B cell (primary cell): ENCODE data around the gene HPS1. TPM values are rescaled to one million over a fixed set of nuclear protein-coding genes. Genes with fewer than 3 reads are reported as not detected.

Experiments
- ATAC-seq: fragments of 200-7000 bp; cut with Tn5 transposase; one replicate; pipeline ENCODE4 v1.10.0; 2021; ENCODE audit warnings: low read depth, mild to moderate bottlenecking, moderate number of reproducible peaks, moderate library complexity
- CTCF ChIA-PET: fragments of 350-600 bp; sonication (Branson Sonifier 250); formaldehyde crosslinking; loops from one replicate; lab custom pipeline; 2021; ENCODE audit warnings: antibody characterized with exemption, inconsistent platforms; lab: Charles Lee
- POLR2A ChIA-PET: fragments of 350-600 bp; sonication (Branson Sonifier 250); formaldehyde crosslinking; loops from one replicate; lab custom pipeline; 2021; ENCODE audit warnings: antibody characterized with exemption; lab: Charles Lee
- DNase-seq: peaks from one replicate; pipeline ENCODE4 v3.0.0; 2013
- H2AFZ ChIP-seq: 2 replicates; pipeline ENCODE4 v1.6.1; 2012; ENCODE audit warnings: mild to moderate bottlenecking, low read depth, low read length; ENCODE audit not compliant: insufficient read depth, poor library complexity, severe bottlenecking
- H3K27ac ChIP-seq, 2 donors: 1 replicate in 1 of 2; 2 replicates in 1 of 2; pipeline ENCODE4 v1.5.1; 2012 to 2013; ENCODE audit warnings: low read length in 2 of 2, mild to moderate bottlenecking in 2 of 2, moderate library complexity in 1 of 2
- H3K27me3 ChIP-seq, 4 experiments: fragments of 200-600 bp in 1 of 4; sonication (generic) in 1 of 4; replicated peaks in 1 of 4; 1 replicate in 2 of 4; 2 replicates in 2 of 4; pipeline versions ENCODE4 v1.6.1 to v1.7.0; 2013 to 2016; ENCODE audit warnings: low read length in 3 of 4, mild to moderate bottlenecking in 2 of 4, mixed read lengths in 1 of 4, moderate library complexity in 1 of 4; ENCODE audit not compliant: insufficient read depth in 4 of 4, control insufficient read depth in 3 of 4; ENCODE audit errors: control extremely low read depth in 1 of 4
- H3K36me3 ChIP-seq, 2 experiments: replicated peaks in 1 of 2; 1 replicate in 1 of 2; 2 replicates in 1 of 2; pipeline versions ENCODE4 v1.6.1 to v1.7.1; 2013; ENCODE audit warnings: low read length in 1 of 2; ENCODE audit not compliant: insufficient read depth in 2 of 2, control insufficient read depth in 1 of 2; ENCODE audit errors: control extremely low read depth in 1 of 2, extremely low read depth in 1 of 2
- H3K4me1 ChIP-seq, 2 donors: fragments of 200-600 bp in 1 of 2; sonication (generic) in 1 of 2; 1 replicate in 1 of 2; 2 replicates in 1 of 2; pipeline versions ENCODE4 v1.5.1 to v1.6.1; 2013 to 2017; ENCODE audit warnings: low read length in 2 of 2; ENCODE audit not compliant: control insufficient read depth in 2 of 2, insufficient read depth in 2 of 2
- H3K4me2 ChIP-seq: replicated peaks from 2 replicates; pipeline ENCODE3; 2012; ENCODE audit warnings: mild to moderate bottlenecking, low read depth, low read length; ENCODE audit not compliant: poor library complexity, severe bottlenecking
- H3K4me3 ChIP-seq, 5 experiments: fragments of 200-600 bp in 1 of 5; sonication (generic) in 1 of 5; 1 replicate in 3 of 5; 2 replicates in 2 of 5; pipeline versions ENCODE4 v1.5.1 to v1.7.0; 2011 to 2016; ENCODE audit warnings: low read length in 4 of 5, mild to moderate bottlenecking in 4 of 5, low read depth in 2 of 5, control low read depth in 1 of 5, moderate library complexity in 1 of 5; ENCODE audit not compliant: insufficient read depth in 1 of 5; ENCODE audit errors: control extremely low read depth in 1 of 5, extremely low read depth in 1 of 5
- H3K79me2 ChIP-seq: fragments of 200-600 bp; sonication (generic); one replicate; pipeline ENCODE4 v1.6.0; 2016; ENCODE audit warnings: low read length; ENCODE audit not compliant: control insufficient read depth, insufficient read depth
- H3K9ac ChIP-seq: fragments of 200-600 bp; sonication (generic); 2 replicates; pipeline ENCODE4 v1.6.1; 2017; ENCODE audit warnings: mild to moderate bottlenecking, low read length, moderate library complexity
- H3K9me3 ChIP-seq, 3 donors: one replicate each; pipeline versions ENCODE4 v1.6.1 to v1.7.1; 2013; ENCODE audit warnings: low read length in 2 of 3; ENCODE audit not compliant: control insufficient read depth in 2 of 3, insufficient read depth in 1 of 3; ENCODE audit errors: control extremely low read depth in 1 of 3
- H4K20me1 ChIP-seq: 2 replicates; pipeline ENCODE4 v1.6.0; 2012; ENCODE audit warnings: mild to moderate bottlenecking, low read length; ENCODE audit not compliant: insufficient read depth, control insufficient read depth, poor library complexity, severe bottlenecking
- H3K27ac Mint-ChIP-seq: one replicate; pipeline ENCODE4 v1.8.0; 2021; ENCODE audit warnings: mixed read lengths
- H3K27me3 Mint-ChIP-seq: one replicate; pipeline ENCODE4 v1.8.0; 2021; ENCODE audit warnings: mixed read lengths
- H3K4me1 Mint-ChIP-seq: one replicate; pipeline ENCODE4 v1.8.0; 2021; ENCODE audit warnings: mixed read lengths
- H3K4me3 Mint-ChIP-seq: one replicate; pipeline ENCODE4 v1.8.0; 2021; ENCODE audit warnings: mixed read lengths
- H3K9me3 Mint-ChIP-seq: one replicate; pipeline ENCODE4 v1.8.0; 2022; ENCODE audit warnings: mixed read lengths; ENCODE audit not compliant: insufficient read depth
- CTCF ChIP-seq: fragments of 200-600 bp; IDR thresholded peaks from one replicate; pipeline ENCODE4 v1.8.0; 2022; ENCODE audit warnings: antibody characterized with exemption, mild to moderate bottlenecking
- EZH2 ChIP-seq: IDR thresholded peaks from 2 replicates; pipeline ENCODE4 v1.6.1; 2012; ENCODE audit warnings: borderline replicate concordance, low read depth, mild to moderate bottlenecking, moderate library complexity, low read length; ENCODE audit not compliant: insufficient read depth, poor library complexity, severe bottlenecking
- WGBS: methylation state at CpG from one replicate; pipeline ENCODE4 v1.1.5; 2013; ENCODE audit warnings: missing lambda C conversion rate; ENCODE audit not compliant: insufficient coverage; 5-methylcytosine and 5-hydroxymethylcytosine counted together
- intact Hi-C: fragments of 100-400 bp; cut with micrococcal nuclease; formaldehyde crosslinking; loops from one replicate; pipeline ENCODE4 v1.10.0; 2022
- polyA plus RNA-seq: library from polyadenylated mRNA; depleted of rRNA; stranded (reverse); fragments of >200 nt; gene quantifications from 2 replicates; pipeline ENCODE4 v1.2.3, GENCODE V29; 2012
- total RNA-seq, 2 donors: library from RNA; stranded (reverse); fragments of 120-200 nt in 1 of 2; gene quantifications; 1 replicate in 1 of 2; 2 replicates in 1 of 2; pipeline versions ENCODE4 v1.2.3 to v1.2.4, GENCODE V29; 2013 to 2022

HPS1 gene
- total and polyA plus RNA-seq, 2 donors (not counting 1 experiment from before 2014, with no cell fraction given): 125 to 196 TPM

GRCh38 chr10:98458809-98459784 is 12.4 kb upstream of the HPS1 start:
- H2AFZ ChIP-seq: no peak overlapping the region
- CTCF ChIA-PET: interaction anchor here (1.1 kb wide), 1 partner anchor 8 kb away, joined by 5 read pairs; no protein-coding TSS in a partner anchor
- intact Hi-C loops: no loop called here
- POLR2A ChIA-PET: interaction anchor here (1.2 kb wide), 1 partner anchor 788 kb away, joined by 3 read pairs; no protein-coding TSS in a partner anchor
- no peaks in the 10 kb centered on the region for H3K9me3 Mint-ChIP-seq
- 96% methylated on average over 9 of the region's 15 CpGs for WGBS
- no peaks in the 10 kb centered on the region for H3K4me1 Mint-ChIP-seq
- H3K27ac Mint-ChIP-seq: no peak overlapping the region
- no peak overlapping the region for H3K4me3 ChIP-seq
- H3K4me1 ChIP-seq: no peaks in the 10 kb centered on the region
- H3K79me2 ChIP-seq: no peaks in the 10 kb centered on the region
- H3K27ac ChIP-seq: no peak overlapping the region
- H3K4me3 Mint-ChIP-seq: no peak overlapping the region
- no peaks in the 10 kb centered on the region for H3K9me3 ChIP-seq
- DNase-seq (no peak), ATAC-seq (no peak)
- TF ChIP-seq CTCF (no peak), EZH2 (no peak)
- H4K20me1 ChIP-seq: no peaks in the 10 kb centered on the region
- H3K27me3 ChIP-seq: peaks cover 0 to 15% (median 4%) of the 10 kb centered on the region in 4 experiments
- H3K4me2 ChIP-seq: no peak overlapping the region
- H3K36me3 ChIP-seq: no peaks in the 10 kb centered on the region
- H3K9ac ChIP-seq: no peak overlapping the region
- peaks cover 24% of the 10 kb centered on the region for H3K27me3 Mint-ChIP-seq

- DNase-seq (no peak), ATAC-seq (no peak)
- no peaks in the 10 kb centered on the region for H3K4me1 Mint-ChIP-seq
- no peak overlapping the region for H3K9ac ChIP-seq
- no peak overlapping the region for H3K4me3 ChIP-seq
- no peak overlapping the region for H3K27ac Mint-ChIP-seq
- no peak overlapping the region for H3K4me2 ChIP-seq
- no peaks in the 10 kb centered on the region for H3K9me3 Mint-ChIP-seq
- POLR2A ChIA-PET: no interaction called here
- no peaks in the 10 kb centered on the region for H3K4me1 ChIP-seq
- CTCF ChIA-PET: interaction anchor here (1.1 kb wide), 1 partner anchor 10 kb away, joined by 5 read pairs; no protein-coding TSS in a partner anchor
- H3K27me3 Mint-ChIP-seq: peaks cover 18% of the 10 kb centered on the region
- no peaks in the 10 kb centered on the region for H4K20me1 ChIP-seq
- H3K79me2 ChIP-seq: no peaks in the 10 kb centered on the region
- H3K9me3 ChIP-seq: no peaks in the 10 kb centered on the region
- H3K27ac ChIP-seq: no peak overlapping the region
- peaks cover 0 to 18% (median 4%) of the 10 kb centered on the region in 4 experiments for H3K27me3 ChIP-seq
- WGBS: 76% methylated on average over 8 of the region's 8 CpGs
- H3K36me3 ChIP-seq: no peaks in the 10 kb centered on the region
- no peak for TF ChIP-seq CTCF
- TF ChIP-seq EZH2: no peak
- H2AFZ ChIP-seq: no peak overlapping the region
- intact Hi-C loops: no loop called here
- H3K4me3 Mint-ChIP-seq: no peak overlapping the region
These were observed 11.0 kb upstream of the HPS1 start for GRCh38 chr10:98457721-98458120.
